ENCODE data around the gene CHID1.

CHID1 gene

GRCh38 chr11:883527-883926 lies 27.1 kb downstream of the CHID1 start:
- no peak for DNase-seq

- DNase-seq = no peak
Observed at GRCh38 chr11:882596-882995, 28.0 kb downstream of the CHID1 start.

- no peak for DNase-seq
Observed at GRCh38 chr11:880447-880846, 30.2 kb downstream of the CHID1 start.

- no peak for DNase-seq
Observed at GRCh38 chr11:877565-877964, 33.0 kb downstream of the CHID1 start.

- DNase-seq = no peak
Observed at GRCh38 chr11:876545-876944, 34.1 kb downstream of the CHID1 start.

- no peak for DNase-seq
Observed at GRCh38 chr11:875769-876301, 34.8 kb downstream of the CHID1 start.

- no peak for DNase-seq
Observed at GRCh38 chr11:875203-875602, 35.4 kb downstream of the CHID1 start.

- no peak for DNase-seq
Observed at GRCh38 chr11:873706-874105, 36.9 kb downstream of the CHID1 start.

- DNase-seq = no peak
Observed at GRCh38 chr11:872799-873198, 37.8 kb downstream of the CHID1 start.

- DNase-seq = no peak
Observed at GRCh38 chr11:871472-871871, 39.1 kb downstream of the CHID1 start.

GRCh38 chr11:870418-870817 lies 40.2 kb downstream of the CHID1 start:
- DNase-seq = no peak

GRCh38 chr11:870127-870413 lies 40.5 kb downstream of the CHID1 start:
- no peak for DNase-seq

- DNase-seq = no peak
Observed at GRCh38 chr11:869399-870126, 41.0 kb downstream of the CHID1 start.

GRCh38 chr11:868802-869201 lies 41.8 kb downstream of the CHID1 start:
- no peak for DNase-seq

GRCh38 chr11:868394-868793 lies 42.2 kb downstream of the CHID1 start:
- DNase-seq = no peak

GRCh38 chr11:867856-868358 lies 42.7 kb downstream of the CHID1 start:
- no peak for DNase-seq

- DNase-seq = no peak
Observed at GRCh38 chr11:866481-866880, 44.1 kb downstream of the CHID1 start.

GRCh38 chr11:865462-866430 lies 44.9 kb downstream of the CHID1 start:
- no peak for DNase-seq

GRCh38 chr11:864898-865297 lies 45.7 kb downstream of the CHID1 start:
- no peak for DNase-seq

- no peak for DNase-seq
Observed at GRCh38 chr11:863910-864827, 46.4 kb downstream of the CHID1 start.

- no peak for DNase-seq
Observed at GRCh38 chr11:863023-863909, 47.3 kb downstream of the CHID1 start.

GRCh38 chr11:862696-863022 lies 48.0 kb downstream of the CHID1 start:
- no peak for DNase-seq
